AG04450 (cell line): ENCODE data around the gene VSX2. TPM values are rescaled to one million over a fixed set of nuclear protein-coding genes. Genes with fewer than 3 reads are reported as not detected.

Experiments used
- CTCF ChIA-PET: fragments of 300-600, 350-600 bp; formaldehyde crosslinking; extraction: SDS; loops from one replicate; lab custom pipeline; 2022; ENCODE audit warnings: antibody characterized with exemption, inconsistent platforms; lab: Charles Lee
- POLR2A ChIA-PET: fragments of 350-600 bp; formaldehyde crosslinking; extraction: SDS; loops from one replicate; lab custom pipeline; 2021; ENCODE audit warnings: antibody characterized with exemption, inconsistent platforms; lab: Yijun Ruan, JAX
- DNase-seq: peaks from one replicate; pipeline ENCODE4 v3.0.0-alpha.2; 2011; ENCODE audit warnings: low read depth, low spot score
- H3K27ac ChIP-seq: one replicate; pipeline ENCODE4 v1.5.1; 2012; ENCODE audit warnings: low read depth, low read length, control low read depth
- H3K27me3 ChIP-seq: one replicate; pipeline ENCODE4 v1.6.0; 2012; ENCODE audit warnings: low read length; ENCODE audit not compliant: control insufficient read depth, insufficient read depth
- H3K4me3 ChIP-seq: 2 replicates; pipeline ENCODE4 v1.5.1; 2011; ENCODE audit warnings: mild to moderate bottlenecking, low read depth, low read length, control low read depth
- H3K9me3 ChIP-seq: 2 replicates; pipeline ENCODE4 v1.5.1; 2012; ENCODE audit warnings: low read length; ENCODE audit not compliant: control insufficient read depth, insufficient read depth
- polyA plus RNA-seq: library from polyadenylated mRNA; depleted of rRNA; stranded (reverse); fragments of >200 nt; gene quantifications from 2 replicates; pipeline ENCODE4 v1.2.3, GENCODE V29; 2011
- TF ChIP-seq, protein P1 (sequence below): IDR thresholded peaks from 2 replicates; pipeline ENCODE4 v1.5.1; 2011; ENCODE audit warnings: low read depth, low read length, control low read depth, inconsistent platforms

Gene VSX2
- polyA plus RNA-seq, 1 experiment: not detected

- CTCF ChIA-PET: interaction anchor here (1.2 kb wide), 1 partner anchor 36 kb away, joined by 3 read pairs; no protein-coding TSS in a partner anchor
- no peaks in the 10 kb centered on the region for H3K9me3 ChIP-seq
- TF ChIP-seq, protein P1, sequence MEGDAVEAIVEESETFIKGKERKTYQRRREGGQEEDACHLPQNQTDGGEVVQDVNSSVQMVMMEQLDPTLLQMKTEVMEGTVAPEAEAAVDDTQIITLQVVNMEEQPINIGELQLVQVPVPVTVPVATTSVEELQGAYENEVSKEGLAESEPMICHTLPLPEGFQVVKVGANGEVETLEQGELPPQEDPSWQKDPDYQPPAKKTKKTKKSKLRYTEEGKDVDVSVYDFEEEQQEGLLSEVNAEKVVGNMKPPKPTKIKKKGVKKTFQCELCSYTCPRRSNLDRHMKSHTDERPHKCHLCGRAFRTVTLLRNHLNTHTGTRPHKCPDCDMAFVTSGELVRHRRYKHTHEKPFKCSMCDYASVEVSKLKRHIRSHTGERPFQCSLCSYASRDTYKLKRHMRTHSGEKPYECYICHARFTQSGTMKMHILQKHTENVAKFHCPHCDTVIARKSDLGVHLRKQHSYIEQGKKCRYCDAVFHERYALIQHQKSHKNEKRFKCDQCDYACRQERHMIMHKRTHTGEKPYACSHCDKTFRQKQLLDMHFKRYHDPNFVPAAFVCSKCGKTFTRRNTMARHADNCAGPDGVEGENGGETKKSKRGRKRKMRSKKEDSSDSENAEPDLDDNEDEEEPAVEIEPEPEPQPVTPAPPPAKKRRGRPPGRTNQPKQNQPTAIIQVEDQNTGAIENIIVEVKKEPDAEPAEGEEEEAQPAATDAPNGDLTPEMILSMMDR: no peak
- DNase-seq: no peak
- H3K4me3 ChIP-seq: no peak overlapping the region
- peaks cover 57% of the 10 kb centered on the region for H3K27me3 ChIP-seq
- H3K27ac ChIP-seq: no peak overlapping the region
- POLR2A ChIA-PET: no interaction called here
Measured at GRCh38 chr14:74220991-74221390, 18.3 kb upstream of the VSX2 start.

- no peak overlapping the region for H3K27ac ChIP-seq
- no peak for DNase-seq
- TF ChIP-seq, protein P1: no peak
- CTCF ChIA-PET: interaction anchor here (1.2 kb wide), 1 partner anchor 35 kb away, joined by 3 read pairs; no protein-coding TSS in a partner anchor
- H3K9me3 ChIP-seq: no peaks in the 10 kb centered on the region
- no peak overlapping the region for H3K4me3 ChIP-seq
- H3K27me3 ChIP-seq: peaks cover 62% of the 10 kb centered on the region
- POLR2A ChIA-PET: no interaction called here
Measured at GRCh38 chr14:74221741-74222140, 17.5 kb upstream of the VSX2 start.

- H3K27me3 ChIP-seq: peaks cover 61% of the 10 kb centered on the region
- no peak overlapping the region for H3K27ac ChIP-seq
- TF ChIP-seq, protein P1: no peak
- DNase-seq: no peak
- no peak overlapping the region for H3K4me3 ChIP-seq
- POLR2A ChIA-PET: no interaction called here
- H3K9me3 ChIP-seq: no peaks in the 10 kb centered on the region
- CTCF ChIA-PET: interaction anchor here (0.6 kb wide), 1 partner anchor 29 kb away, joined by 5 read pairs; no protein-coding TSS in a partner anchor
Measured at GRCh38 chr14:74223016-74223415, 16.2 kb upstream of the VSX2 start.

DNA sequence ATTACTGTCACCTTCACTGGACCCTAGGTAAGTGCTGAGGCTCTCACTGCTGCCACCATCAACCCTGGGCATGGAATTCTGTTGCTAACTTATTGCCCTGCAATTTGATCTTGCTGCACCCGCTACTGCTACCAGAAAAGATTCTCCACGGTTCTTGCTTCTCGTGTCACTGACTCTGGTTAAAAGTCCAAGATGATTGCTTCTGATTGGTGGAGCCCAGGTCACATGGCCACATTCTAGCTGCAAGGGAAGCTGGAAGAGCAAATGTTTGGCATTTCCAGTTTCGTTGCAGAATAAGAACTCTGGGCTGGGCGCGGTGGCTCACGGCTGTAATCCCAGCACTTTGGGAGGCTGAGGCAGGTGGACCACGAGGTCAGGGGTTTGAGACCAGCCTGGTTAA lies 7.5 kb upstream of the VSX2 start:
- Histone ChIP-seq H3K27me3 (peaks cover 50% of the 10 kb centered on the region), H3K9me3 (peaks cover 8% of the 10 kb centered on the region), H3K27ac (no peak overlapping the region), H3K4me3 (no peak overlapping the region)
- CTCF ChIA-PET: interaction anchor here (1.2 to 1.4 kb wide), 2 partner anchors 26 to 119 kb away, joined by 3 to 9 read pairs; no protein-coding TSS in a partner anchor
- POLR2A ChIA-PET: interaction anchor here (0.7 kb wide), 1 partner anchor 155 kb away, joined by 5 read pairs; no protein-coding TSS in a partner anchor
- no peak for DNase-seq
- TF ChIP-seq, protein P1: no peak

- H3K9me3 ChIP-seq: peaks cover 9% of the 10 kb centered on the region
- H3K27me3 ChIP-seq: peaks cover 60% of the 10 kb centered on the region
- POLR2A ChIA-PET: no interaction called here
- no peak overlapping the region for H3K27ac ChIP-seq
- CTCF ChIA-PET: no interaction called here
- no peak for DNase-seq
- TF ChIP-seq, protein P1: no peak
- H3K4me3 ChIP-seq: no peak overlapping the region
Measured at GRCh38 chr14:74235017-74235416, 4.2 kb upstream of the VSX2 start.
